Measurements from ENCODE around the gene NPAS4. TPM values are rescaled to one million over a fixed set of nuclear protein-coding genes. Genes with fewer than 3 reads are reported as not detected.

Gene NPAS4
- total RNA-seq, 1 experiment from 2014 or later, result not detected

DNA sequence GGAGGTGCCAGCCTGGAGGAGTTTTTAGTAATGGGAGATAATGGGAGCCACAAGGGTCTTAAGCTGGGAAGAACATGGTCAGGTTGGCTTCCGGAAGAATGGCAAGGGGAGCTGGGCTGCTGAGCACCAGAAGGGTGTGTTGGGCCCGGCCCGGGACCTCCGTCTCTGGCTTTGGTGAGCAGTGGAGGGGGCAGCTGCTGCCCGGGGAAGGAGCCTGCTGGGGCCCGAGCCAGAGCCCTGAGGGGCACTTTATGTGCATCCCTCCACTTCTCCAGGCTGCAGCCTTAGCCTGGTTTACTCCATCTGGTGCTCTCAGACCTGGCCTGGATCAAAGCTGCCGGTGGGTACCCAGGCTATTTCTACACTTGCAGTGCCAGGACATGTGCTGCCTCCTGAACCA is 8.7 kb upstream of the NPAS4 start:
- no peaks in the 10 kb centered on the region for H3K27me3 ChIP-seq (ENCODE audit: low read length)
- no peaks in the 10 kb centered on the region for H4K20me1 ChIP-seq (ENCODE audit: insufficient read depth, low read depth, low read length)
- no peak for DNase-seq
- H3K4me2 ChIP-seq (ENCODE audit: low read depth, low read length, poor library complexity, severe bottlenecking), result no peak overlapping the region
- no peaks in the 10 kb centered on the region for H3K9me3 ChIP-seq (ENCODE audit: low read length)
- no peaks in the 10 kb centered on the region for H3K36me3 ChIP-seq (ENCODE audit: insufficient read depth, low read length)
- peaks cover 6% of the 10 kb centered on the region for H3K4me1 ChIP-seq (ENCODE audit: low read length)
- H3K9ac ChIP-seq (ENCODE audit: low read length), result no peak overlapping the region
- no peak overlapping the region for H3K27ac ChIP-seq (ENCODE audit: low read length)
- no peak overlapping the region for H3K4me3 ChIP-seq (ENCODE audit: low read length)
- H3K79me2 ChIP-seq (ENCODE audit: low read length), result no peaks in the 10 kb centered on the region
- H3K9me2 ChIP-seq (replicated peaks; ENCODE audit: insufficient read depth, low read length), result no peaks in the 10 kb centered on the region
- no peak overlapping the region for H2AFZ ChIP-seq (ENCODE audit: low read length)

GRCh38 chr11:66413167-66413566 is 7.7 kb upstream of the NPAS4 start:
- H3K4me1 ChIP-seq (ENCODE audit: low read length), result peaks cover 11% of the 10 kb centered on the region
- H3K9ac ChIP-seq (ENCODE audit: low read length), result no peak overlapping the region
- H3K27me3 ChIP-seq (ENCODE audit: low read length), result no peaks in the 10 kb centered on the region
- no peaks in the 10 kb centered on the region for H3K36me3 ChIP-seq (ENCODE audit: insufficient read depth, low read length)
- no peaks in the 10 kb centered on the region for H3K79me2 ChIP-seq (ENCODE audit: low read length)
- no peak overlapping the region for H3K27ac ChIP-seq (ENCODE audit: low read length)
- no peaks in the 10 kb centered on the region for H3K9me3 ChIP-seq (ENCODE audit: low read length)
- H3K4me3 ChIP-seq (ENCODE audit: low read length), result no peak overlapping the region
- H4K20me1 ChIP-seq (ENCODE audit: insufficient read depth, low read depth, low read length), result peaks cover under 1% of the 10 kb centered on the region; the same call in 1 of the 2 replicates
- no peaks in the 10 kb centered on the region for H3K9me2 ChIP-seq (replicated peaks; ENCODE audit: insufficient read depth, low read length)
- H2AFZ ChIP-seq (ENCODE audit: low read length), result no peak overlapping the region
- H3K4me2 ChIP-seq (ENCODE audit: low read depth, low read length, poor library complexity, severe bottlenecking), result no peak overlapping the region
- no peak for DNase-seq

GRCh38 chr11:66414120-66414934 is 6.5 kb upstream of the NPAS4 start:
- DNase-seq, result no peak
- no peak overlapping the region for H2AFZ ChIP-seq (ENCODE audit: low read length)
- no peaks in the 10 kb centered on the region for H3K36me3 ChIP-seq (ENCODE audit: insufficient read depth, low read length)
- no peaks in the 10 kb centered on the region for H3K9me3 ChIP-seq (ENCODE audit: low read length)
- no peak overlapping the region for H3K27ac ChIP-seq (ENCODE audit: low read length)
- peaks cover 4% of the 10 kb centered on the region; the same call in 1 of the 2 replicates for H4K20me1 ChIP-seq (ENCODE audit: insufficient read depth, low read depth, low read length)
- H3K4me2 ChIP-seq (ENCODE audit: low read depth, low read length, poor library complexity, severe bottlenecking), result no peak overlapping the region
- peaks cover 7% of the 10 kb centered on the region; the same call in 1 of the 2 replicates for H3K4me1 ChIP-seq (ENCODE audit: low read length)
- no peak overlapping the region for H3K4me3 ChIP-seq (ENCODE audit: low read length)
- no peaks in the 10 kb centered on the region for H3K79me2 ChIP-seq (ENCODE audit: low read length)
- H3K27me3 ChIP-seq (ENCODE audit: low read length), result no peaks in the 10 kb centered on the region
- no peaks in the 10 kb centered on the region for H3K9me2 ChIP-seq (replicated peaks; ENCODE audit: insufficient read depth, low read length)
- H3K9ac ChIP-seq (ENCODE audit: low read length), result no peak overlapping the region

DNA sequence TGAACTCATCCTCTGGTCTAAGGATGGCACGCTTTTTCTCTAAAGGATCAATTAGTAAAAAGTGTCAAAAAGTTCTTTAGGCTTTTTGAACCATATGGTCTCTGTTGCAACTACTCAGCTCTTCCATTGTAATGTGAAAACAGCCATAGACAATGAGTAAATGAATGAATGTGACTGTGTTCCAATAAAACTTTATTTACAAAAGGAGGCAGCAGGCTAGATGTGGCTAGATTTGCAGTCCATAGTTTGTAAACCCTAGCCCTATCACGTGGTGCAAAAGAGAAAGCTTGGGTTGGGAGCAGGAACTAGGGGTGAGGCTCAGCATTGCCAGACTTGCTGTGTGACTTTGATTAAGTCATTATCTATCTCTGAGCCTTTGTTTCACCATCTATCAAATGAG is 5.4 kb upstream of the NPAS4 start:
- no peaks in the 10 kb centered on the region for H3K27me3 ChIP-seq (ENCODE audit: low read length)
- no peak overlapping the region for H3K4me2 ChIP-seq (ENCODE audit: low read depth, low read length, poor library complexity, severe bottlenecking)

GRCh38 chr11:66417000-66417399 is 3.8 kb upstream of the NPAS4 start:
- H3K27ac ChIP-seq (ENCODE audit: low read length), result no peak overlapping the region
- H3K9ac ChIP-seq (ENCODE audit: low read length), result no peak overlapping the region
- peaks cover 7% of the 10 kb centered on the region; the same call in 1 of the 2 replicates for H3K4me1 ChIP-seq (ENCODE audit: low read length)
- no peaks in the 10 kb centered on the region for H3K36me3 ChIP-seq (ENCODE audit: insufficient read depth, low read length)
- H2AFZ ChIP-seq (ENCODE audit: low read length), result no peak overlapping the region
- H3K79me2 ChIP-seq (ENCODE audit: low read length), result no peaks in the 10 kb centered on the region
- no peaks in the 10 kb centered on the region for H3K9me3 ChIP-seq (ENCODE audit: low read length)
- no peaks in the 10 kb centered on the region for H3K9me2 ChIP-seq (replicated peaks; ENCODE audit: insufficient read depth, low read length)
- H3K4me2 ChIP-seq (ENCODE audit: low read depth, low read length, poor library complexity, severe bottlenecking), result no peak overlapping the region
- H3K27me3 ChIP-seq (ENCODE audit: low read length), result no peaks in the 10 kb centered on the region
- no peak overlapping the region for H3K4me3 ChIP-seq (ENCODE audit: low read length)
- H4K20me1 ChIP-seq (ENCODE audit: insufficient read depth, low read depth, low read length), result peaks cover 10% of the 10 kb centered on the region; the same call in 1 of the 2 replicates
- no peak for DNase-seq

More for the DNA sequence above, 5.4 kb upstream of the NPAS4 start:
- H4K20me1 ChIP-seq (ENCODE audit: insufficient read depth, low read depth, low read length), result peaks cover 4% of the 10 kb centered on the region; the same call in 1 of the 2 replicates
- no peak overlapping the region for H2AFZ ChIP-seq (ENCODE audit: low read length)
- H3K79me2 ChIP-seq (ENCODE audit: low read length), result no peaks in the 10 kb centered on the region
- peaks cover 7% of the 10 kb centered on the region; the same call in 1 of the 2 replicates for H3K4me1 ChIP-seq (ENCODE audit: low read length)
- no peaks in the 10 kb centered on the region for H3K36me3 ChIP-seq (ENCODE audit: insufficient read depth, low read length)
- H3K9me2 ChIP-seq (replicated peaks; ENCODE audit: insufficient read depth, low read length), result no peaks in the 10 kb centered on the region
- no peak overlapping the region for H3K4me3 ChIP-seq (ENCODE audit: low read length)
- no peaks in the 10 kb centered on the region for H3K9me3 ChIP-seq (ENCODE audit: low read length)
- DNase-seq, result no peak
- H3K9ac ChIP-seq (ENCODE audit: low read length), result no peak overlapping the region
- no peak overlapping the region for H3K27ac ChIP-seq (ENCODE audit: low read length)

GRCh38 chr11:66418168-66418985 is 2.5 kb upstream of the NPAS4 start:
- Histone ChIP-seq H3K4me3 (ENCODE audit: low read length) (no peak overlapping the region), H3K4me1 (ENCODE audit: low read length) (peaks cover 7% of the 10 kb centered on the region; the same call in 1 of the 2 replicates), H3K36me3 (ENCODE audit: insufficient read depth, low read length) (no peaks in the 10 kb centered on the region), H2AFZ (ENCODE audit: low read length) (no peak overlapping the region), H3K9ac (ENCODE audit: low read length) (no peak overlapping the region), H3K9me2 (replicated peaks; ENCODE audit: insufficient read depth, low read length) (no peaks in the 10 kb centered on the region), H3K27ac (ENCODE audit: low read length) (no peak overlapping the region), H3K9me3 (ENCODE audit: low read length) (no peaks in the 10 kb centered on the region), H3K4me2 (ENCODE audit: low read depth, low read length, poor library complexity, severe bottlenecking) (no peak overlapping the region), H4K20me1 (ENCODE audit: insufficient read depth, low read depth, low read length) (peaks cover 11% of the 10 kb centered on the region; the same call in 1 of the 2 replicates), H3K79me2 (ENCODE audit: low read length) (no peaks in the 10 kb centered on the region), H3K27me3 (ENCODE audit: low read length) (no peaks in the 10 kb centered on the region)
- peak; percentile 92 for DNase-seq

DNA sequence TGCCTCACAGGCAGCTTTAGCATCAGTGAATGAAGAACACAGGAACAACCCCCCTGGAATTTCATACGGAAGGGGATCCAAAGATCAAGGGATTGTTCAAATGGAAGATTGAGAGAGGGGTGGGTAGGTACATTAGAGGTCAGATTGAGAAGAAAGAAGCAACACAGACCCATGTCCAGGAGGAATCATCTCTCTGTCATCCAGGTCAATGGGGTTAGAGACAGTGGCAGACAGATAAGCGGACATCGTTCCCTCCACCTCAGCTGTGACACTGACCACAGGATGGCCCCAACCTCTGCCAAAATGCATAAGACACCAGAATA is 1.9 kb upstream of the NPAS4 start:
- peaks cover 11% of the 10 kb centered on the region; the same call in 1 of the 2 replicates for H4K20me1 ChIP-seq (ENCODE audit: insufficient read depth, low read depth, low read length)
- no peaks in the 10 kb centered on the region for H3K36me3 ChIP-seq (ENCODE audit: insufficient read depth, low read length)
- H3K27ac ChIP-seq (ENCODE audit: low read length), result no peak overlapping the region
- no peaks in the 10 kb centered on the region for H3K79me2 ChIP-seq (ENCODE audit: low read length)
- no peak overlapping the region for H3K4me3 ChIP-seq (ENCODE audit: low read length)
- no peak overlapping the region for H3K4me2 ChIP-seq (ENCODE audit: low read depth, low read length, poor library complexity, severe bottlenecking)
- no peaks in the 10 kb centered on the region for H3K9me3 ChIP-seq (ENCODE audit: low read length)
- no peak for DNase-seq
- no peak overlapping the region for H2AFZ ChIP-seq (ENCODE audit: low read length)
- H3K4me1 ChIP-seq (ENCODE audit: low read length), result peaks cover 7% of the 10 kb centered on the region; the same call in 1 of the 2 replicates
- H3K9ac ChIP-seq (ENCODE audit: low read length), result no peak overlapping the region
- H3K27me3 ChIP-seq (ENCODE audit: low read length), result no peaks in the 10 kb centered on the region
- no peaks in the 10 kb centered on the region for H3K9me2 ChIP-seq (replicated peaks; ENCODE audit: insufficient read depth, low read length)

DNA sequence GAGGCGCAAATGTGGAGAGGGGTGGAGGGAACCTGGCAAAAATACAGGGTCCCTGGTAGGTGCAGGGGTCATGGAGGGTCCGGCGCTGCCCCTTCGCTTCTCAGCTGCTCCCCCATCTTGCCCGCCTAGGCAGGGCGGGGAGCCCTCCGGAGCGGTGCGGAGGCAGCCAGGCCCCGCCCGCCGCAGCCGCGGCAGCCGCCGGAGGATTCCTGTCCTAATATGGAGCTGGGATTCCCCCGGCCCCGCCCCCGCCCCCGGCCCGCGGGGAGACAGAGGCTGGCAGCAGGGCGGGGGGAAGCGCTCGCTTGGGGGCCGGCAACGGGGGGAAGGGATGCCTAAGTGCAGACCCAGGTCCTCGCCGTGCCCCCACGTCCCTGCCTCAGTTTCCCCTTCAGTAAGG is 1.0 kb upstream of the NPAS4 start:
- Histone ChIP-seq H3K27ac (ENCODE audit: low read length) (no peak overlapping the region), H3K27me3 (ENCODE audit: low read length) (no peaks in the 10 kb centered on the region), H3K4me2 (ENCODE audit: low read depth, low read length, poor library complexity, severe bottlenecking) (no peak overlapping the region), H2AFZ (ENCODE audit: low read length) (no peak overlapping the region), H3K4me1 (ENCODE audit: low read length) (peaks cover 7% of the 10 kb centered on the region; the same call in 1 of the 2 replicates), H3K9me2 (replicated peaks; ENCODE audit: insufficient read depth, low read length) (no peaks in the 10 kb centered on the region), H3K36me3 (ENCODE audit: insufficient read depth, low read length) (no peaks in the 10 kb centered on the region), H3K4me3 (ENCODE audit: low read length) (no peak overlapping the region), H3K79me2 (ENCODE audit: low read length) (no peaks in the 10 kb centered on the region), H4K20me1 (ENCODE audit: insufficient read depth, low read depth, low read length) (peaks cover 11% of the 10 kb centered on the region; the same call in 1 of the 2 replicates), H3K9me3 (ENCODE audit: low read length) (no peaks in the 10 kb centered on the region), H3K9ac (ENCODE audit: low read length) (no peak overlapping the region)
- no peak for DNase-seq
